ENCODE results near the gene PPRC1. TPM values are rescaled to one million over a fixed set of nuclear protein-coding genes. Genes with fewer than 3 reads are reported as not detected.
A peak's percentile ranks its signal among the peaks of the same experiment; 100 is the strongest.

Gene PPRC1
- total and polyA plus RNA-seq, 12 donors: 11.1 to 39.9 (median 22.4) TPM

GRCh38 chr10:102131286-102132170, 1.3 kb upstream of the PPRC1 start:
- TF ChIP-seq, protein P1, sequence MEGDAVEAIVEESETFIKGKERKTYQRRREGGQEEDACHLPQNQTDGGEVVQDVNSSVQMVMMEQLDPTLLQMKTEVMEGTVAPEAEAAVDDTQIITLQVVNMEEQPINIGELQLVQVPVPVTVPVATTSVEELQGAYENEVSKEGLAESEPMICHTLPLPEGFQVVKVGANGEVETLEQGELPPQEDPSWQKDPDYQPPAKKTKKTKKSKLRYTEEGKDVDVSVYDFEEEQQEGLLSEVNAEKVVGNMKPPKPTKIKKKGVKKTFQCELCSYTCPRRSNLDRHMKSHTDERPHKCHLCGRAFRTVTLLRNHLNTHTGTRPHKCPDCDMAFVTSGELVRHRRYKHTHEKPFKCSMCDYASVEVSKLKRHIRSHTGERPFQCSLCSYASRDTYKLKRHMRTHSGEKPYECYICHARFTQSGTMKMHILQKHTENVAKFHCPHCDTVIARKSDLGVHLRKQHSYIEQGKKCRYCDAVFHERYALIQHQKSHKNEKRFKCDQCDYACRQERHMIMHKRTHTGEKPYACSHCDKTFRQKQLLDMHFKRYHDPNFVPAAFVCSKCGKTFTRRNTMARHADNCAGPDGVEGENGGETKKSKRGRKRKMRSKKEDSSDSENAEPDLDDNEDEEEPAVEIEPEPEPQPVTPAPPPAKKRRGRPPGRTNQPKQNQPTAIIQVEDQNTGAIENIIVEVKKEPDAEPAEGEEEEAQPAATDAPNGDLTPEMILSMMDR (IDR thresholded peaks at IDR 0.05): no peak
- no peak for TF ChIP-seq POLR2A (IDR thresholded peaks at IDR 0.05)
- peaks cover 10 to 23% of the 10 kb centered on the region in 2 donors for H3K4me1 ChIP-seq (replicated peaks in 1 of 2)
- H3K27me3 ChIP-seq: no peaks in the 10 kb centered on the region
- DNase-seq: no peak
- peak overlapping the region in 1 of 5 donors; percentile 92 for H3K27ac ChIP-seq
- no peak overlapping the region for H3K4me3 ChIP-seq
- WGBS, 4 donors: 81 to 83% (median 82%) methylated on average over 8 of the region's 8 CpGs
- H3K36me3 ChIP-seq (replicated peaks in 1 of 2): no peaks in the 10 kb centered on the region
- intact Hi-C loops (cut with DNase I): no loop called here
- H3K9me3 ChIP-seq (replicated peaks in 1 of 3): no peaks in the 10 kb centered on the region

- Histone ChIP-seq H3K27ac (peak overlapping the region in 4 of 5 donors; percentile 6 to 94 (median 60)), H3K27me3 (no peaks in the 10 kb centered on the region), H3K4me3 (peak overlapping the region in 1 of 4 donors; percentile 89), H3K9me3 (replicated peaks in 1 of 3) (no peaks in the 10 kb centered on the region), H3K4me1 (replicated peaks in 1 of 2) (peaks cover 10 to 24% of the 10 kb centered on the region in 2 donors), H3K36me3 (replicated peaks in 1 of 2) (no peaks in the 10 kb centered on the region)
- TF ChIP-seq, protein P1 (IDR thresholded peaks at IDR 0.05): no peak
- intact Hi-C loops (cut with DNase I): no loop called here
- no peak for DNase-seq
- WGBS, 4 donors: 20 to 26% (median 22%) methylated on average over 8 of the region's 8 CpGs
Observed at GRCh38 chr10:102132193-102132562, 662 bp upstream of the PPRC1 start.

- no peaks in the 10 kb centered on the region for H3K9me3 ChIP-seq (replicated peaks in 1 of 3)
- TF ChIP-seq, protein P1 (IDR thresholded peaks at IDR 0.05): no peak
- peak in 1 of 2 donors; percentile 5 for TF ChIP-seq POLR2A (IDR thresholded peaks at IDR 0.05)
- peak overlapping the region; percentile 52 to 89 (median 76) for H3K4me3 ChIP-seq
- peak overlapping the region; percentile 67 to 94 (median 92) for H3K27ac ChIP-seq
- H3K27me3 ChIP-seq: no peaks in the 10 kb centered on the region
- H3K36me3 ChIP-seq (replicated peaks in 1 of 2): peaks cover 0 to 10% of the 10 kb centered on the region in 2 donors
- DNase-seq: peak; percentile 86 to 94 (median 89)
- intact Hi-C loops (cut with DNase I): no loop called here
- 0 to 1% (median 0%) methylated on average over 17 to 48 of the region's 48 CpGs for whole genome bisulfite sequencing, 4 donors
- peaks cover 10 to 24% of the 10 kb centered on the region in 2 donors for H3K4me1 ChIP-seq (replicated peaks in 1 of 2)
Observed at GRCh38 chr10:102133373-102134195, 744 bp downstream of the PPRC1 start.

DNA sequence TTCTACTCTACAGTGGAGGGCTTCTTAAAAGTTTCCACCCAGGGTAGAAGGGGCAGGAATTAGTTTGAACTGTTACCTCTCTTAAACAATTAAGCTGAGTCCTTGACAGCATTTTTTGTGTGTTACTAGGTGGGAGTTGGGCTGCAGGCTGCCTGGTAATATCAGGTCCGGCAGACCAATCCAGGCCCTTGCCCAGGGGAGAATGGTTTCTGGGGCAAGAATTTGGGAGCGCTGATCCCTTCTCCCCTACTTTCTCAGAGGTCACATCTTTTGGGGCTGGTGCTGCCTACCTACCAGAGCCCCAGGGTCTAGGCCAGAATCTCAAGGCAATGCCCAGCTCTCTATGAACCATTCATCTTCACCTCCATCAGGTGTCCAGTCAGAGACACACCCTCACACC, 1.6 kb downstream of the PPRC1 start:
- Histone ChIP-seq H3K27ac (peak overlapping the region in 3 of 5 donors; percentile 84 to 94 (median 92)), H3K4me1 (replicated peaks in 1 of 2) (peaks cover 10 to 24% of the 10 kb centered on the region in 2 donors), H3K4me3 (peak overlapping the region in 1 of 4 donors; percentile 89), H3K9me3 (replicated peaks in 1 of 3) (no peaks in the 10 kb centered on the region), H3K36me3 (replicated peaks in 1 of 2) (peaks cover 0 to 18% of the 10 kb centered on the region in 2 donors), H3K27me3 (no peaks in the 10 kb centered on the region)
- 53 to 79% (median 54%) methylated on average over 2 of the region's 2 CpGs for WGBS, 4 donors
- no peak for DNase-seq
- intact Hi-C loops (cut with DNase I): no loop called here
- TF ChIP-seq POLR2A (IDR thresholded peaks at IDR 0.05): no peak
- TF ChIP-seq, protein P1 (IDR thresholded peaks at IDR 0.05): no peak

All from adrenal gland (tissue), 12 donors.